ENCODE data around the gene ABCC3. TPM values are rescaled to one million over a fixed set of nuclear protein-coding genes. Genes with fewer than 3 reads are reported as not detected.
A peak's percentile ranks its signal among the peaks of the same experiment; 100 is the strongest.

The ABCC3 gene
- total RNA-seq, 1 experiment from 2014 or later, result 66.2 TPM

GRCh38 chr17:50668025-50668837 is 33.5 kb downstream of the ABCC3 start:
- Histone ChIP-seq H3K36me3 (ENCODE audit: control insufficient read depth in 1 of 2, insufficient read depth in 2 of 2, low read length in 2 of 2) (no peaks in the 10 kb centered on the region), H3K9ac (ENCODE audit: low read length) (peak overlapping the region; percentile 34), H3K4me3 (replicated peaks in 1 of 2; ENCODE audit: low read depth in 1 of 2, low read length in 2 of 2) (peak overlapping the region in 1 of 2 experiments; percentile 28; a peak in 2 of 4 replicates), H3K4me1 (ENCODE audit: control insufficient read depth in 1 of 2, insufficient read depth in 2 of 2, low read length in 2 of 2) (peaks cover 28 to 69% of the 10 kb centered on the region in 2 experiments), H3K4me2 (ENCODE audit: low read length) (peak overlapping the region; percentile 67), H3K9me3 (ENCODE audit: control insufficient read depth in 1 of 2, insufficient read depth in 1 of 2, low read depth in 1 of 2, low read length in 2 of 2) (no peaks in the 10 kb centered on the region), H3K9me2 (ENCODE audit: insufficient read depth) (no peaks in the 10 kb centered on the region), H4K20me1 (ENCODE audit: insufficient read depth) (no peaks in the 10 kb centered on the region), H3K79me2 (ENCODE audit: insufficient read depth, low read length) (no peaks in the 10 kb centered on the region), H3K27ac (ENCODE audit: low read depth, low read length) (no peak overlapping the region; the same call in 1 of the 2 replicates), H2AFZ (ENCODE audit: low read depth, low read length, poor library complexity, severe bottlenecking) (no peak overlapping the region), H3K27me3 (ENCODE audit: insufficient read depth, low read length) (no peaks in the 10 kb centered on the region)
- intact Hi-C loops (cut with micrococcal nuclease), result no loop called here
- BruUV-seq (replicated peaks), result no TSS peak
- RAD21 ChIA-PET (ENCODE audit: low non-redundant PET in 1 of 2, low total read pairs in 2 of 2, uncharacterized antibody in 2 of 2, unreplicated experiment in 2 of 2), result interaction anchor here in 1 of 2 experiments (1.5 kb wide), 1 partner anchor 30 kb away, joined by 3 read pairs; no protein-coding TSS in a partner anchor
- POLR2A ChIA-PET, result interaction anchor here (1.9 kb wide), 1 partner anchor 17 kb away, joined by 6 read pairs; no protein-coding TSS in a partner anchor
- DNase-seq (ENCODE audit: low read depth, low spot score) (no peak), ATAC-seq (peak; percentile 40)
- CTCF ChIA-PET, result interaction anchor here (1.0 kb wide), 1 partner anchor 45 kb away, joined by 3 read pairs; no protein-coding TSS in a partner anchor
- TF ChIP-seq ELF1 (IDR thresholded peaks at IDR 0.05; ENCODE audit: borderline replicate concordance, low read depth), result no peak
- TF ChIP-seq CEBPB (IDR thresholded peaks at IDR 0.05; ENCODE audit: low read depth), result no peak
- TF ChIP-seq ATF3 (IDR thresholded peaks at IDR 0.05), result no peak
- no peak for TF ChIP-seq SRF (IDR thresholded peaks at IDR 0.05; ENCODE audit: low read depth)
- no peak for TF ChIP-seq YY1 (IDR thresholded peaks at IDR 0.05; ENCODE audit: extremely low read depth, insufficient replicate concordance, low read depth, low read length)
- peak; percentile 25; the same call in 1 of the 2 replicates for TF ChIP-seq POLR2AphosphoS5 (IDR thresholded peaks at IDR 0.05; ENCODE audit: low read depth, low read length)
- no peak for TF ChIP-seq ZNF274 (IDR thresholded peaks at IDR 0.05; ENCODE audit: low read depth, low read length)
- no peak; the same call in 1 of the 2 replicates for TF ChIP-seq JUND (IDR thresholded peaks at IDR 0.05)
- no peak for TF ChIP-seq RAD21 (IDR thresholded peaks at IDR 0.05; ENCODE audit: low read depth)
- TF ChIP-seq ZFX (IDR thresholded peaks at IDR 0.05), result no peak
- no peak for TF ChIP-seq SIN3A (IDR thresholded peaks at IDR 0.05; ENCODE audit: low read depth)
- no peak for TF ChIP-seq EZH2 (IDR thresholded peaks at IDR 0.05)
- TF ChIP-seq POLR2A (IDR thresholded peaks at IDR 0.05; ENCODE audit: borderline replicate concordance, extremely low read depth, insufficient read depth, insufficient read length), result peak; percentile 54
- TF ChIP-seq REST (IDR thresholded peaks at IDR 0.05; ENCODE audit: low read depth), result no peak
- no peak for TF ChIP-seq SP1 (IDR thresholded peaks at IDR 0.05; ENCODE audit: low read depth)
- no peak for TF ChIP-seq EGR1 (IDR thresholded peaks at IDR 0.05; ENCODE audit: low read depth)
- peak; percentile 25 for TF ChIP-seq TCF7L2 (IDR thresholded peaks at IDR 0.05; ENCODE audit: borderline replicate concordance, extremely low read depth, insufficient read depth, insufficient read length)
